Activated CD4-positive, alpha-beta T cell treated with anti-CD3 and anti-CD28 coated beads, Interleukin-10, Interleukin-2, amounts not matched to agents 100 ng/mL and 50 ng/mL, durations not matched to agents 16 hours and 8 hours (primary cell): ENCODE measurements around the gene BCOR.

Experiments used
- DNase-seq: peaks from one replicate; pipeline ENCODE4 v3.0.0-alpha.2; 2020

The BCOR gene

DNA sequence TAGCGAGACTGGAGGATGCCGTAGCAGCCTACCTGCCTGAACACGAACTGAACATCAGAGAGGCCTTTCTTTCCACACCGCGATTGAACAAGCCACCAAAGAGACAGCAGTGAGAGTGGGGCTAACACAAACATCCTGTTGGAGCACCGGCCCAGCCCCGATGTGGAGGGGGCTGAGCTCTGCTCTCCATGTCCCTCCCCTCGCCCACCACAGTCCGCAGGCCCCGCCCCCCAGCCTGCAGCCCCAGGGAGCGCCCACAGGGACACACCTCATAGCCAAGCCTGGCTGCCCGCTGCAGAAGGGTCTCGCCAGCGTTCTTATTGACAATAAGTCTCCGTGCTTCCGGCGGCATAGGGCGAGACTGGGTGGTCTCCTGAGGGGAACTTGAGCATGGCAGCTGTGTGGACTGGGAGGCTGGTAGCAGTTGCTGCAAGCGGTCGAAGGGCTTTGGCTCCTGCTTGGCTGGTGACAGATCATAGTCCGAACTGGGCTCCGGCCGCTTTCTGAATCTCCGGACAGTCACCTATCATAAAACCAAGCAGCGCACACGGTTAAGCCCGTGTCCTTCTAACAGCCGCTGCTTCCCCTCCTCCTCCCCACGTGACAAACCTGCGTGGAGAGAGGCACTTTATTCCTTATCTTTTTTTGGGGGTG is 35.8 kb downstream of the BCOR start:
- no peak for DNase-seq

- no peak for DNase-seq
These were observed 36.8 kb downstream of the BCOR start for GRCh38 chrX:40061005-40061404.

DNA sequence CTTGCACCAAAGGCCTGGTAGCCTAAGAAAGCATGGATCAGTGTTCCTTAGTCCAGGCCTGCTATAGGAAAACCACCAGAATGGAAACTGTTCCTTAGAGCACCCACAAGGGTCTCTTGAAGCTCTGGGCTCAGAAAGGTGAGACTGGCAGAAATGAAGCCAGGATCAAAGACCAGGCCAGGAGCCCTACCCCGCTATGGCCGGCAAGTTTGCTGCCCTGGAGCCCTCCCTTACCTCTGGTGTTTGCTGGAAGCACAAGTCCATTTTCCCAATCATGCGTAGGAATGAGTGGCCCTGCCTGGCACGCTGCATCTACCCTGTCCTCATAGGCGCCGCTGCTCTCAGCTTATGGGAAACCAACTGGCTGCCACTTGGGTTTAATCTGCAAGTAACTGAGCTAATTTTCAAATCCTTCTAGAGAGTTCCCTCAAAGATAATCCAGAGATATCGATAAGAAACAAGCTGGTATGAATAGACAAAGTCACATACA is 37.4 kb downstream of the BCOR start:
- no peak for DNase-seq

DNA sequence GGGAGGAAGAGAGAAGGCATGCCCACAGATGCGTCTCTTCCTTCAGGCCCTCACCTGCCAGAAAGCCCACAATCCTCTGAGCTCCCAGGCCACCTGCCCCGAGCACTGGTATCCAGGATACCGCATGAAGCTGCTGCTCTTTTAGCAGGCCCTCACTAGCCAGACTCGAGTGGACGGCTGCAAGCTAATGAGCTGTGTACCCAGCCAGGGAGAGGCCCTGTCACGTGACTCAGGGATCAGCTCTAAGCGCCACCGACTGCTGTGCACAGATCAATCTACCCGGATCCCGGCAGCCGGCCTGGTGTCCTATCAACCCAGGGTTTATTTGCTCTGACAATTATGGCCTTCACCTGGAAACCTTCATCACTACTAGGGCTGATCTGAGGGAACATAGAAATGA is 39.0 kb downstream of the BCOR start:
- no peak for DNase-seq

- DNase-seq, result no peak
These were observed 40.4 kb downstream of the BCOR start for GRCh38 chrX:40057405-40057804.

DNA sequence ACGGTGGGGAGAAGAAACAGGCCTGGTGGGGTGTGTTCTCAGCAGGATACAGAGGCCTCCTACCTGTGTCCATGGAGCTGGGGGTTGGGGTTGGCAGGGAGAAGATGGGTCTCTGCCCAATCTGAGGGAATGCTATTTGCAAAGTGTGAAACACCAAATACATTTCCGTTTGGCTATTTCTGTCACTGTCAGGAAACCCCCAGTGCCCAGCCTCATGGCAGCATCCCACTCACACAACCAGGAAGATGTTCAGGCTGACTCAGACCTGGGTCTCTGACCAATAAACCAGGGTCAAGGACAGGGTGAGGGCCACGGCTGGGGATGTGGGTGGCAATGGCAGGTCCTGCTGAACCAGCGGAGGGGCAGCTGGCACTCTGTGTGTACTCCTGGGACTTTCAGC is 41.3 kb downstream of the BCOR start:
- DNase-seq, result no peak

- DNase-seq, result no peak
These were observed 42.3 kb downstream of the BCOR start for GRCh38 chrX:40055495-40055894.

DNA sequence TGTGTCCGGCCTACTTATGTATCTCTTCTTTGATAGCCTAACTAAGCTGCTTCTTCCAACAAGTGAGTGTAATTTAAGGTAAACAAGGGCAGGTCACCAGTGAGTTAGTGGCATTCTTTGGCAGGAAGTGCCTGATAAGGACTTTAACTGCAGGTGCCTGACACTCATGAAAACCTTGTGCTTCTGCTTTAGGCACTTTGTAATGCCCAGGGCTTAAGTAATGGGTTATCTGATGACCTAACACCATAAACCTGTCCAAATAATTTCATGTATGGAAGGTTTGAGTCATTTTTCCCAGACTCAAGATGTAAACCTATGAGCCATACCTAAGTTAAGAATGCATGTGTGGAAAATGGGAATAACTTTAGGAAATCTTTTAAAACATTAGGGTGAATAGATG is 43.0 kb downstream of the BCOR start:
- no peak for DNase-seq

DNA sequence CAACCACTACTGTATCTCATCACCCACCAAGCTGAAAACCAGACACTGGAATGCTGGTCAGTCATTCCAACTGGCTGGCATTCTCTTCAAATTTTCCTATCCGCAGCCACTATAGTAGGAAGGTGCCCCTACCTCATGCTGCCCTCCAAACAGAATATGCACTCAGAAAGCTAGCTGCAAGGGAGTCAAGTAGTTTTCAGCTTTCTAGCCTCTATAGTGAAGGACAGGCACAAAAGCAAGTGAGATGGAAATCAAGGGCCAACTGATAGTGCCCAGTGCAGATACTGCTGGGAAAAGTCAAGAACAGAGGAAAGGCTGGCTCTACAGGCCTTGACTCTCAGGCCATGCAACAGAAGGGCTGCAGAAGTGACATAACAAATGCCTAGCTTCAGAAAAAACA is 47.2 kb downstream of the BCOR start:
- no peak for DNase-seq

DNA sequence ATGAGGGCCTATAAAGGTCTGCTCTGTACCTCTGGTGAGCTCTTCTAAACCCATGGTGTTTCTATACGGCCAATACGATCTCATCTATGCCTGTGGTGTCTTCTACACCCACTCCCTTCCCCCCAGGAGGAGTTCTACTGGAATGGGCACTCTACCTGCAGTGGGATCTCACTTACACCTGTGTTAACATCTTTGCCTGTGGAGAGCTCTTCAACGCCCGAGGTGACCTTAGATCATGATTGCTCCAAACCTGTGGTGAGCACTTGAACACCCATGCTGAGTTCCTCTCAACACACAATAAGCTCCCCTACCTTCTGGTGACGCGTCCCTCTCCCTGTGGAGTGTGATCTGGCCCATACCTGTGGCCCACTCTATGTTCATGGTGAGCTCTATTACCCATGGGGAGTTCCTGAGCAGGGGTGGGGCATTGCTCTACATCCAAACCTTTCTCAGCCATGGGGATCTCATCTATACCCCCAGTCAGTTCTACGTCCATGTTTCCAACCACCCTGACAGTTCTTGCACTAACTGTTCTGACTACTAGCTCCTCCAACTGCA is 48.6 kb downstream of the BCOR start:
- no peak for DNase-seq

- no peak for DNase-seq
These were observed 50.3 kb downstream of the BCOR start for GRCh38 chrX:40047485-40047884.

DNA sequence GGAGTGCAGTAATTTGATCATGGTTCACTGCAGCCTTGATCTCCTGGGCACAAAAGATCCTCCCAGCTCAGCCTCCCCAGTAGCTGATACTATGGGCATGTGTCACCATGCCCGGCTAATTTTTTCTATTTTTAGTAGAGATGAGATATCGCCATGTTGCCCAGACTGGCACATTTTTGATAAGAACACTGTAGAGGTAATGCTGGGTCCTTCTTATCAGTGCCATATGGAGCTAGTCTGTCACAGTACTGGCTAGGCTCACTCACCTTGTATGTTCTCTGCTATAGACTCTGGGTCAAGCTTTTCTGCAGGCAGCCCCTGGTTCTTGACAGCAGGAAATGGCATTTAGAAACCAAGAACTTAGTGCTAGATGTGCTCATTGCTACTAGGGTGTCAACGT is 53.9 kb downstream of the BCOR start:
- no peak for DNase-seq

- DNase-seq, result no peak
These were observed 55.8 kb downstream of the BCOR start for GRCh38 chrX:40041915-40042314.

GRCh38 chrX:40040686-40041461 is 56.9 kb downstream of the BCOR start:
- peak; percentile 19 for DNase-seq

- no peak for DNase-seq
These were observed 57.9 kb downstream of the BCOR start for GRCh38 chrX:40039887-40040286.

GRCh38 chrX:40037367-40037766 is 60.4 kb downstream of the BCOR start:
- DNase-seq, result no peak

DNA sequence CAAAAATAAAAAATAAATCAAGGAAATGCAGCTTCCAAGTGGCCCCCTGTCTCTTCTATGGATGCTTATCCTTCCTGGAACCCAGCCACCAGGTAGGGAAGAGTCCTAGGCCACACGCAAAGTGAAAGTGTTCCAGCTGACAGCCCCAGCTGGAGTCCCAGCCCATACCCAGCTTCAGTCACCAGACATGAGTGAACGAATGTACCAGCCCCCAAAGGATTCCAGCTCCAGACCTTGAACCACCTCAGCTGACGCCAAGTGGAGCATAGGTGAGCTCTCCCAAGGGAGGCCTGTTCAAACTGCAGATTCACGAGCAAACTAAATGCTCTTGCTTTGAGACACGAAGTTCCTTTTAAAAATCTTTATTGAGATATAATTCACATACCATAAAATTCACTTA is 62.0 kb downstream of the BCOR start:
- no peak for DNase-seq

- DNase-seq, result no peak
These were observed 65.8 kb downstream of the BCOR start for GRCh38 chrX:40031911-40032310.

GRCh38 chrX:40030205-40030604 is 67.6 kb downstream of the BCOR start:
- DNase-seq, result no peak

GRCh38 chrX:40022421-40022820 is 75.3 kb downstream of the BCOR start:
- DNase-seq, result peak; percentile 86

DNA sequence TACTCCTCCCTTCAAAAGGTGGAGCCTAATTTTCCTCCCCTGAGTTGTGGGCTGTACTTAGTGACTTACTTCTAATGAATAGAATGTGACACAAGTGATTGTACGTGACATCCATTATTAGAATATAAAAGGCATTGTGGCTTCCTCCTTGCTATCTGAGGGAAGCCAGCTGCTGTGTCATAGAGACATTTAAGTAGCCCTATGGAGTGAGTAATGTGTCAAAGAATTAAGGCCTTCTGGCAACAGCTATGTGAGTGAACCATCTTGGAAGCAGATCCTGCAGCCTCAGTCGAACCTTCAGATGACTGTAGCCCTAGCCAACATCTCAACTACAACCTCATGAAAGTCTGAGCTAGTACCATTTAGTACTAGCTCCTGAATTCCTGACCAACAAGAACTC is 76.1 kb downstream of the BCOR start:
- peak; percentile 37 for DNase-seq

DNA sequence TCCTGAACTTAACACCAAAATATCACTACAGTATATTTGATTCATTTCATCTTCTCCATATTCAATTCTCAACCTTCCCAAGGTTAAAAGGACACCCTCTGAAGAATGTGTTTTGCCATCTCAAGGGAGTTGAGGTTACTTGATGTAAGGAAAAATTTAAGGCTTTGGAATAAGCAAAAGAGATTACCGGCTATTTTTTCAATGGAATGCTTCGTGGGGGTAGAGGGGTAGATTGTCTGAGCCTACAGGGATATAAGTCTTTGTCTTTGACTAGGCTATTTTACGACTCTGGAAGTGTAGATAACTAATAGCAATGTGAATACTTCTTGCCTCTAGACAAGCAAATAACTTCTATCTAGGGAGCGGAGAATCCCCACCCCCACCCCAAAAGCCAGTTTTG is 78.2 kb downstream of the BCOR start:
- DNase-seq, result no peak

GRCh38 chrX:40018041-40018440 is 79.7 kb downstream of the BCOR start:
- DNase-seq, result no peak

DNA sequence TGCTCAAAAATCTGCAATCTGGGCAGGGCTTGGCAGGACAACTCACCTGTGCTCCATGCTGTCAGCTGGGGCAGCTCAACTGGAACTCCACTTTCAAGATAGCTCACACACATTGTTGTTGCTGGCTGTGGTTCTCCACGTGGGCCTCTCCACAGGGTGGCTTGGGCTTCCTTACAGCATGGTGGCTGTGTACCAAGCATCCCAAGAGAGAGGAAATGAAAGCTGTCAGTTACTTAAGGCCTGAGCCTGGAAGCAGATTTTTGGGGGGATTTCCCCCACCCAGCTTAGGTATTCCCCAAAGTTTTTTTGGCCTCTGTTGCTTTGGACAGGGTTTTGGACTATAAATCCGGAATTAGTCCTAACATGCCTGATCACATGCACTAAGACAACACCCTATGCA is 81.0 kb downstream of the BCOR start:
- DNase-seq, result no peak
